H1 (cell line): ENCODE results near the gene DAP.

Experiments
- CHD2 ChIP-seq: IDR thresholded peaks from 2 replicates; pipeline ENCODE4 v1.6.1; 2012; ENCODE audit warnings: low read length, improper control_type of control experiment
- POLR2AphosphoS5 ChIP-seq: IDR thresholded peaks from 2 replicates; pipeline ENCODE4 v1.6.1; 2011; ENCODE audit warnings: low read depth, low read length
- TF ChIP-seq, protein P1 (sequence below), 3 experiments: IDR thresholded peaks; 1 replicate in 2 of 3; 2 replicates in 1 of 3; pipeline versions ENCODE4 v1.5.1 to v1.6.1; 2011; ENCODE audit warnings: low read length in 3 of 3, mild to moderate bottlenecking in 3 of 3, inconsistent platforms in 2 of 3, low read depth in 1 of 3, moderate library complexity in 1 of 3; ENCODE audit not compliant: insufficient read depth in 1 of 3; ENCODE audit errors: control extremely low read depth in 1 of 3
- TF ChIP-seq, protein P2 (sequence below): IDR thresholded peaks from 2 replicates; pipeline ENCODE4 v1.6.1; 2012; ENCODE audit warnings: low read length, inconsistent platforms

DNA sequence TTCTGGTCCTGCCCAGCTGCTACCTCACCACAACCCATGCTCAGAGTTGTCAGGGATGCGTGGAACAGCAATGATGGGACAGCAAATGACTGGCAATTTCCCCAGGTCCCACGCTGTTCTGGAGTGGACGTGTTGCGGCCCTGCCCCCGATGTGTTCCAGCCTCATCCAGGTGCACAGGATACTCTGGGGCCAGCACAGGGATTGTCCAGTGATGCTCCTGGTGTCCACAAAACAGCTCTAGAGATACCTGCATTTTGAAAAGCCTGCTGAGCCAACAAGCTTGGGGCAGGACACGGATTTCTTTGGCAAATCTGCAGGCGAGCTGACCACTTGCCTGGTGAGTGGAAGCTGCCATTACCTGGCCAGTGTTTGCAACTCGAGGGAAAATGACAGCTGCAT is 108.4 kb downstream of the DAP start:
- TF ChIP-seq, protein P1, sequence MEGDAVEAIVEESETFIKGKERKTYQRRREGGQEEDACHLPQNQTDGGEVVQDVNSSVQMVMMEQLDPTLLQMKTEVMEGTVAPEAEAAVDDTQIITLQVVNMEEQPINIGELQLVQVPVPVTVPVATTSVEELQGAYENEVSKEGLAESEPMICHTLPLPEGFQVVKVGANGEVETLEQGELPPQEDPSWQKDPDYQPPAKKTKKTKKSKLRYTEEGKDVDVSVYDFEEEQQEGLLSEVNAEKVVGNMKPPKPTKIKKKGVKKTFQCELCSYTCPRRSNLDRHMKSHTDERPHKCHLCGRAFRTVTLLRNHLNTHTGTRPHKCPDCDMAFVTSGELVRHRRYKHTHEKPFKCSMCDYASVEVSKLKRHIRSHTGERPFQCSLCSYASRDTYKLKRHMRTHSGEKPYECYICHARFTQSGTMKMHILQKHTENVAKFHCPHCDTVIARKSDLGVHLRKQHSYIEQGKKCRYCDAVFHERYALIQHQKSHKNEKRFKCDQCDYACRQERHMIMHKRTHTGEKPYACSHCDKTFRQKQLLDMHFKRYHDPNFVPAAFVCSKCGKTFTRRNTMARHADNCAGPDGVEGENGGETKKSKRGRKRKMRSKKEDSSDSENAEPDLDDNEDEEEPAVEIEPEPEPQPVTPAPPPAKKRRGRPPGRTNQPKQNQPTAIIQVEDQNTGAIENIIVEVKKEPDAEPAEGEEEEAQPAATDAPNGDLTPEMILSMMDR (IDR thresholded peaks at IDR 0.05; ENCODE audit: control extremely low read depth in 1 of 3, insufficient read depth in 1 of 3, low read depth in 1 of 3, low read length in 3 of 3), result no peak
- TF ChIP-seq, protein P2, sequence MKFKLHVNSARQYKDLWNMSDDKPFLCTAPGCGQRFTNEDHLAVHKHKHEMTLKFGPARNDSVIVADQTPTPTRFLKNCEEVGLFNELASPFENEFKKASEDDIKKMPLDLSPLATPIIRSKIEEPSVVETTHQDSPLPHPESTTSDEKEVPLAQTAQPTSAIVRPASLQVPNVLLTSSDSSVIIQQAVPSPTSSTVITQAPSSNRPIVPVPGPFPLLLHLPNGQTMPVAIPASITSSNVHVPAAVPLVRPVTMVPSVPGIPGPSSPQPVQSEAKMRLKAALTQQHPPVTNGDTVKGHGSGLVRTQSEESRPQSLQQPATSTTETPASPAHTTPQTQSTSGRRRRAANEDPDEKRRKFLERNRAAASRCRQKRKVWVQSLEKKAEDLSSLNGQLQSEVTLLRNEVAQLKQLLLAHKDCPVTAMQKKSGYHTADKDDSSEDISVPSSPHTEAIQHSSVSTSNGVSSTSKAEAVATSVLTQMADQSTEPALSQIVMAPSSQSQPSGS, result no peak
- TF ChIP-seq POLR2AphosphoS5 (no peak), CHD2 (no peak)
